ENCODE results near the gene UTY.
A peak's percentile ranks its signal among the peaks of the same experiment; 100 is the strongest.

Gene UTY

GRCh38 chrY:13398876-13399275, 81.0 kb downstream of the UTY start:
- no peak for DNase-seq

GRCh38 chrY:13381110-13381683, 98.6 kb downstream of the UTY start:
- DNase-seq, result no peak

DNA sequence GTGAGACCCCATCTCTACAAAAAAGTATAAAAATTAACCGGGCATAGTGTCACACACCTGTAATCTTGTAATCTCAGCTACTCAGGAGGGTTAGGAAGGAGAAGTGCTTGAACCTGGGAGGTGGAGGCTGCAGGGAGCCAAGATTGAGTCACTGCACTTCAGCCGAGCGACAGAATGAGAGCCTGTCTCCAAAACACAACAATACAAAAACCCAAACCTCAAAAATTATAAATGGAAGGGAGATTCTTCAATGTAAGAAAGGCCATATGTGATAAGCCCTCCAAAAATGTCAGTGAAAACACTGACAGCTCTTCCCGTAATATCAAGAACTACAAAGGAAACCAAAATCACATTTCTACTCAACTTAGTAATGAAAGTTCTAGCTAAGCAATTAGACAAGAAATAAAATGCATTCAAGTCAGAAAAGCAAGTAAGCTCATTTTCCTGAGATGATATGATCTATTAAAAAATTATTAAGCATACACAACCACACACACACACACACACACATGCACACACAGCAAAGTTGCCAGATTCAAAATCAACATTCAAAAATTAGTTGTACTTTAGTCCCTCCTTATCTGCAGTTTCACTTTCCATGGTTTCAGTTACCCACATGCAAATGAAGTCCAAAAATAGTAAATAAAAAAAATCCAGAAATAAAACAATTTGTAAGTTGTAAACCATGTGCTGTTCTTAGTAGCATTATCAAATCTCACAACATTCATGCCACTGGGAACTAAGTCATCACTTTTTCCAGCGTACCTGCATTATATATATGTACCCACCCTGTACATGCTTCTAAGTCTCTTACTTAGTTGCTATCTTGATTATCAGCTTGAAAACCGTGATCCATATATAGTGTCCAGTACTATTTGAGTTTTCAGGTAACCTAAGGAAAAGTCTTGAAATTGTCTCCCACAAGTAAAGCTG, 108.7 kb downstream of the UTY start:
- DNase-seq, result no peak

GRCh38 chrY:13370245-13370644, 109.6 kb downstream of the UTY start:
- DNase-seq, result no peak

GRCh38 chrY:13368513-13368845, 111.4 kb downstream of the UTY start:
- DNase-seq, result no peak

DNA sequence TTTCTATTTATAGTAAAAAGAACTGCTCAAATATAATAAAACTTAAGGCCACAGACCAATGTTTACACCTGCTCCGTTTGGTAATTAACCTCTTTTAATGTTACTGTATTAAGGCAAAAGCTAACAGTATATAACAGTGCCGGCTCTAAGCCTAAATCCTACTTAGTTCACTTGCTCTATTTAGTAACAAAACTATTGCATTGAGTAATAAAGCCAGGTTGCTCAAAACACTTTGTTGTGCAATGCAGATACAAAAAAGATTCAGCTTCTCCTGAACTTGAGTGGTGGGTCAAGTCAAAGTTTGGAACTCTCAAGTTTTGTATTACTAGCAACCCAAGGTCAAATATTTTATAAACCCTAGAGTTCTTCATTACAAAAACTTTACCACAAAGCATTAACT, 116.2 kb downstream of the UTY start:
- DNase-seq, result no peak

DNA sequence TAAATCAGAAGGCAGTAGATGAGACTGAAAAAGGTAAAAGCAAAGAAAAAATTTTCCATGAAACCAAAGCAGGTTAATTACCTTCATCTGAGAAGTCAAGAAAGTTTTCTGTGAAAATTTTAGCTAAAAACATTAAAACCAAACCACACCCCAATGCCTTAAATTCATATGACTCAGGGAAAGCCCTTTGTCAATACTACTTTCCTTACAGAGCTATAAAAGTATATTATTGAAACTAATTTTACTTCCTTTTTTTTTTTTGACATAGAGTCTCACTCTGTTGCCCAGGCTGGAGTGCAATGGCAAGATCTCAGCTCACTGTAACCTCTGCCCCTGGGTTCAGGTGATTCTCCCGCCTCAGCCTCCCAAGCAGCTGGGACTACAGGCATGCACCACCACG, 117.2 kb downstream of the UTY start:
- no peak for DNase-seq

DNA sequence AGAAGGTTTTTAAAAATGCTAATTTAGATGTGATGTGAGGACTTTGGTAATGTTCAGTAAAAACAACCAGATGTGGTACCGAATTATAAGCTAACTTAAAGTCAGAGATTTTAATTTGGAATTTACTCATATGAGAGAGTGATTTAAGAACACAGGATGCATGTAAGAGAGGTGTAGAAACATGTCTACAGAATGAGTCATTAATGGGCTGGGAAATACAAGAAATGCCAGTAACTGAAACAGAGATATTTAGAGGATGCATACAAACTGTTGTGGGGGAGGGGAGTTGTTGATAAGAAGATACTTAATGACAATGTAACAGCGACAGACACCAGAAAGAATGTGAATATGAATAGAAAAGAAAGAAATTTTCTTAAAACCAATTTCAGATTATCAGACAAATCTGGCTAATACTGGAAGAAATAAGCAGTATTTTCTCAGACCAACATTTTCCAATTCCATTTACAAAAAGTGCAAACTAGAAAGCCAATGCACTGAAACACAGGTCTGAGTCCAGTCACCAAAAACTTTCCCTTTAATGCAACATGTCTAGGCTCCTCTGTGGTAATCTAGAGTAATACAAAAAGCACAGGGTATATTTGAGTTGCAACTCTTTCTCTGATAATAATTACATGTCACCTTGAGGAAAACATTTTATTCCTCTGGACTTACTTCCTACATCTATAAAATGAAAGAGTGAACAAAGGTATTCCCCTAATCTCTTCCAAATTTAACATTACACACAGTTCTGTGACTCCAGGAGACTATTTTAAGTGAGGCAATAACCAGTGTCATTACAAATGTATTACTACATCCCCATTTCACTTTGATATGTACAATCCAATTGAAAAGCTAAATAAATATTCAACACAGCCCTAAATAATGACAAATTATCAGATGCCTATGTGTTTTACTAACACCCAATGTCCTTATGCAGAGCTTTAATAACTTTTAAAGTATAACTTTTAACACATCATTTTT, 117.9 kb downstream of the UTY start:
- no peak for DNase-seq

DNA sequence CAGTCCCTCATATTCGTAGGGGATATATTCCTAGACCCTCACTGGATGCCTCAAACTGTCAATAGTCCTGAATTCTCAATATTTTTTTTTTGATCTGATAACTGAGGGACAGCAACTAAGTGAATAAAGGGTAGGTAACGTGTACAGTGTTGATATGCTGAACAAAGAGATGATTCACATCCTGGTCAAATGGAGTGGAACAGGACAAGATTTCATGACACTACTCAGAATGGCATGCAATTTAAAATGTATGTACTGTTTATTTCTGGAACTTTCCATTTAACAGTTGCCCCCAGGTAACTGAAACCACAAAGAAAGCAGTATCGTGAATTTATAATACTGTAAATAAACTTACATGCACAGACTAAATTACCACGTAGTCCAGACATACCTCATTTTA, 128.4 kb downstream of the UTY start:
- DNase-seq, result no peak

- no peak for DNase-seq
These were observed 132.7 kb downstream of the UTY start for GRCh38 chrY:13347106-13347505.

- no peak for DNase-seq
These were observed 134.3 kb downstream of the UTY start for GRCh38 chrY:13345549-13345948.

DNA sequence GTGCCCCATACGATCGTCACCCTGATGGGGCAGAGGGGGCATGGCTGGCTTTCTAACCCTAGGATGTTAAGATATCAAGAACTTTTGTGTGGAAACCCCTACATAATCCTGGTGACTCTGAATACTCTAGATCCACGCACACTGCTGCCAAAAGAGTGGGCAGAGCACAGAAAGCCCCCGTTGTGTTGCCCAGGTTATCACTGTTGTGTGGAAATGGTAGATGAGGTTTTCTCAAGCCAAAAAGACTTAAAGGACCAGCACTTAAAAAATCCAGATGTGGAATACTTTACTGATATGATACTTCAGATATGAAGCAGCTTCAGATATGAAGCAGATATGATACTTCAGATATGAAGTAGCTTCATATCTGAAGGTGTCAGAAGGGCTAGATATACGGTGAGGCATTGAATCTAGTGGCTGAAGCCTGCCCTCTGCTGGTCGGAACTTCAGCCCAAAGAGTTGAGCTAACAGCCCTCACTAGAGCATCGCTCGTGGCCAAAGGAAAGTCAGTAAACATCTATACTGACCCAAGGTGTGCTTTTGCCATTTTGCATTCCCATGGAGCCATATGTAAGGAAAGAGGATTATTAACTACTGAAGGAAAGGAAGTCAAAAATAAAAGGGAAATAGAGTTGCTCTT, 136.4 kb downstream of the UTY start:
- peak; percentile 65 for DNase-seq

GRCh38 chrY:13339939-13340338, 139.9 kb downstream of the UTY start:
- DNase-seq, result no peak

DNA sequence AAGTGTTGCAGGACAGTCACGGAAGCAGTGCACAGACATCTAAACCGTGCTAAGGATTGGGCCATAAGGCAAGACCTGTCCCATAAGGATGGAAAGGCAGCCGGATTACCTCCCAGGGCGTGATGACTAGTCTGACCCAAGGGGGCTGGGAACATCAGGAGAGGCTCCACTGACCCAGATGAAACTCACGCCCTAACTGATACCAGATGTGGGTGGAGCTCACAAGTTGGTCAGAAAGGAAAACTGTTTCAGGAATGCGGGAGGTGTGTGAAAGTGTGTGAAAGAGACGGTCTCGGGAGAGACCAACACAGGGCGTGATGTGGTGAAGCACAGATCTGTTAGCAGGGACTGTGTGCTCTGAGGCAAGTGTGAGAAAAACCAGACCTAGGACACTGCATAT, 140.5 kb downstream of the UTY start:
- DNase-seq, result no peak

DNA sequence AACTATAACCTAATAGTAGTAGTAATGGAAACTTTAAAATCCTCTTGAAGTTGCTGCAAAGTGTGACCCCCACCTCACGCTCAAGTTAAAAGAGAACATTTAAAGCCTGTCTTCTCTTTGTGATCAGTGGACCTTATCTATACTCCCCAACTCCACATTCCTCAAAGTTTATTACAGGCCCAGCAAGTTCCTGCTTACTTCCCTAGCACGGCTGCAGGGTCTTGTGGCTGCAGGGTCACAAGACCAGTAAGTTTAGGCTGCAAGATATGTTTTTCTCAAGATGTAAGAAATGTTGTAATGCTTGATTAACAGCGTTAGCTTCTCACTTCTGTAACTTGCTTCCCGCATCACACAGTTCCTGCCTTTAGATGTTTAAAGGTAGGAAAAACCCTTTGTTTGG, 141.1 kb downstream of the UTY start:
- DNase-seq, result no peak

- DNase-seq, result no peak
These were observed 141.9 kb downstream of the UTY start for GRCh38 chrY:13337934-13338333.

DNA sequence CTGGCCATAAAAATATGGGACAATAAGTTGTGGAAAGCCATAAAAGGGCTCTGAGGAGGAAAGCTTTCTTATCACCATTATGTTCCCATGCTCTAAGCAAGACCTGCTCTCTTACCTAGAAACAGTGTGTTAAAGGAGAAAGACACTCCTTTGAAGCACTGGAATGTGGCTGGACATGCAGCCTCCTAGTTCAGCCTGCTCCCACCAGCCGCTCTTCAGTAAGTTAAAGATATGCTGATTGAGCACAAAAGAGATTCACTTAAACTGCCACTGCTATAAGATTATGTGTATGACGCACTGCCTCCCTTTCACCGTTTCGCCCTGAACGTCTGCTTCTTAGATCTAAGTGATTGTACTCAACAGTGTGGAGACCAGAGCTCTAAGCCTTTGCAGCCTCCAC, 146.0 kb downstream of the UTY start:
- no peak for DNase-seq

GRCh38 chrY:13330651-13331050, 149.2 kb downstream of the UTY start:
- DNase-seq, result no peak

GRCh38 chrY:13312966-13313365, 166.9 kb downstream of the UTY start:
- no peak for DNase-seq

GRCh38 chrY:13307959-13308358, 171.9 kb downstream of the UTY start:
- no peak for DNase-seq

- DNase-seq, result no peak
These were observed 179.0 kb downstream of the UTY start for GRCh38 chrY:13300795-13301194.

DNA sequence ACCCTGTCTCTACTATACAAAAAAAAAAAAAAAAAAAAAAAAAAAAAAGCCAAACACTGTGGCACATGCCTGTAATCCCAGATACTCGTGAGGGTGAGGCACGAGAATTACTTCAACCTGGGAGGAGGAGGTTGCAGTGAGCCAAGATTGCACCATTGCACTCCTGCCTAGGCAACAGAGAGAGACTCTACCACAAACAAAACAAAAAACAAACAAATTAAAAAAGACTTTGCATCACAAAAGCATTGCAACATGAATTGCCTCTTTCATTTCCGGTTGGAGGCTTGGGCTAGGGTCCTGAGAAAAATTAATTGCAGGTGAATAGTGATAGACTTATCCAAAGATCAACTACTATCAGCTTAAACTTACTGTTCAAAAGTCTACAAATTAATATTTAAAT, 180.4 kb downstream of the UTY start:
- no peak for DNase-seq
